OCI-LY7 (cell line): ENCODE data around the gene PCDH17. TPM values are rescaled to one million over a fixed set of nuclear protein-coding genes. Genes with fewer than 3 reads are reported as not detected.

ENCODE experiments used
- BruUV-seq: library from RNA; stranded (reverse); fragments of 400-500 nt; replicated peaks from 2 replicates; lab custom pipeline; 2021; lab: Mats Ljungman, UMichigan
- CTCF ChIA-PET: fragments of 300-600 bp; sonication (Branson Sonifier 250); formaldehyde crosslinking; loops from one replicate; lab custom pipeline; 2022; ENCODE audit warnings: antibody characterized with exemption; ENCODE audit not compliant: unreplicated experiment; lab: Charles Lee
- POLR2A ChIA-PET: fragments of 300-600 bp; sonication (Branson Sonifier 250); formaldehyde crosslinking; loops from one replicate; lab custom pipeline; 2022; ENCODE audit warnings: antibody characterized with exemption; lab: Charles Lee
- DNase-seq: peaks from one replicate; pipeline ENCODE4 v3.0.0-alpha.2; 2015; ENCODE audit warnings: low spot score
- H2AFZ ChIP-seq: fragments of 200-600 bp; sonication (generic), shearing (Covaris generic); 2 replicates; pipeline ENCODE4 v1.6.1; 2014; ENCODE audit warnings: mild to moderate bottlenecking, antibody characterized with exemption, low read length, moderate library complexity
- H3K27ac ChIP-seq: fragments of 200-600 bp; sonication (generic); 2 replicates; pipeline ENCODE4 v1.5.1; 2014; ENCODE audit warnings: mixed run types, low read depth, mild to moderate bottlenecking, moderate library complexity, low read length, inconsistent platforms; ENCODE audit not compliant: poor library complexity, severe bottlenecking
- H3K36me3 ChIP-seq: fragments of 200-600 bp; sonication (generic); 2 replicates; pipeline ENCODE4 v1.6.1; 2014; ENCODE audit warnings: mild to moderate bottlenecking, antibody characterized with exemption, low read length, moderate library complexity, mixed read lengths; ENCODE audit not compliant: insufficient read depth
- H3K4me1 ChIP-seq: fragments of 200-600 bp; sonication (generic); 2 replicates; pipeline ENCODE4 v1.5.1; 2014; ENCODE audit warnings: mild to moderate bottlenecking, low read length; ENCODE audit not compliant: insufficient read depth, poor library complexity, severe bottlenecking
- H3K4me2 ChIP-seq: fragments of 200-600 bp; sonication (generic); 2 replicates; pipeline ENCODE4 v1.6.1; 2014; ENCODE audit warnings: mild to moderate bottlenecking, low read length
- H3K4me3 ChIP-seq: fragments of 200-600 bp; sonication (generic); 2 replicates; pipeline ENCODE4 v1.5.1; 2014; ENCODE audit warnings: mild to moderate bottlenecking, low read depth, low read length; ENCODE audit not compliant: poor library complexity, severe bottlenecking
- H3K79me2 ChIP-seq: fragments of 200-600 bp; sonication (generic); 2 replicates; pipeline ENCODE4 v1.6.1; 2016; ENCODE audit warnings: low read depth, mild to moderate bottlenecking, low read length, moderate library complexity, mixed read lengths; ENCODE audit not compliant: insufficient read depth
- H3K9me2 ChIP-seq: fragments of 200-600 bp; sonication (generic); 2 replicates; pipeline ENCODE4 v1.6.1; 2016; ENCODE audit warnings: mild to moderate bottlenecking, low read length, mixed read lengths; ENCODE audit not compliant: insufficient read depth
- H3K9me3 ChIP-seq: fragments of 200-600 bp; sonication (generic); 2 replicates; pipeline ENCODE4 v1.6.1; 2014; ENCODE audit warnings: mild to moderate bottlenecking, mixed run types, low read length, mixed read lengths
- H4K20me1 ChIP-seq: fragments of 200-600 bp; sonication (generic); 2 replicates; pipeline ENCODE4 v1.6.1; 2014; ENCODE audit warnings: mild to moderate bottlenecking, antibody characterized with exemption, low read length, moderate library complexity, mixed read lengths; ENCODE audit not compliant: insufficient read depth
- EZH2phosphoT487 ChIP-seq: fragments of 200-600 bp; sonication (generic); IDR thresholded peaks from 2 replicates; pipeline ENCODE4 v1.6.1; 2018; ENCODE audit warnings: low read depth, borderline replicate concordance, mild to moderate bottlenecking, mixed run types, antibody characterized with exemption, low read length, moderate library complexity, mixed read lengths
- intact Hi-C: fragments of 100-400 bp; cut with micrococcal nuclease; formaldehyde crosslinking; loops from one replicate; pipeline ENCODE4 v1.10.0; 2022; ENCODE audit not compliant: unreplicated experiment
- total RNA-seq, 2 experiments: library from RNA; depleted of rRNA in 1 of 2; stranded (reverse); fragments of >200 nt in 1 of 2; shearing (Covaris generic) in 1 of 2; gene quantifications; 2 replicates each; pipeline ENCODE4 v1.2.3, GENCODE V29; 2014 to 2022
- TF ChIP-seq, protein P1 (sequence below): fragments of 200-600 bp; sonication (generic); conservative IDR thresholded peaks from 2 replicates; pipeline ENCODE4 v1.5.1; 2014; ENCODE audit warnings: mild to moderate bottlenecking, antibody characterized with exemption, low read length, moderate library complexity, mixed read lengths

The PCDH17 gene
- total RNA-seq, 2 experiments from 2014 or later, result not detected

DNA sequence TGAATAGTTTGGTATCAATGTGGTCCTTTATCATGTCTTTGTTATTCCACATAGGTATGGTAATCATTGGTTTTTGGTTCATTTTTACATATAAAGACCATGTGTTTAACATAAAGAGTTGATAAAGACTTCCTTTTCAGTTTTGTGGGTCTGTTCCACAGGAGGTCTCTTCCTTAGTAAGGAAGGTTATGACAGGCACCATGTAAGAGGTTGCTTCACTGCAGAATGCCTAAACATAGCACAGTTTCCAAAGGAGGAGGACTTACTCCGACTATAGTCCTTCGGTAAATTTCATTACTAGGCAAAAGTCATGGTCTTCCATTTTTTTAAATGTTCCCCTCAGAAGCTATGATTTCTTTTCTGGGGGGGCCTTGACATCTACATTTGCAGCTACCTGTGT lies 27.1 kb upstream of the PCDH17 start:
- no peaks in the 10 kb centered on the region for H3K4me1 ChIP-seq
- H3K79me2 ChIP-seq, result no peaks in the 10 kb centered on the region
- no peaks in the 10 kb centered on the region for H3K9me3 ChIP-seq
- no peaks in the 10 kb centered on the region for H4K20me1 ChIP-seq
- intact Hi-C loops, result no loop called here
- TF ChIP-seq, protein P1, sequence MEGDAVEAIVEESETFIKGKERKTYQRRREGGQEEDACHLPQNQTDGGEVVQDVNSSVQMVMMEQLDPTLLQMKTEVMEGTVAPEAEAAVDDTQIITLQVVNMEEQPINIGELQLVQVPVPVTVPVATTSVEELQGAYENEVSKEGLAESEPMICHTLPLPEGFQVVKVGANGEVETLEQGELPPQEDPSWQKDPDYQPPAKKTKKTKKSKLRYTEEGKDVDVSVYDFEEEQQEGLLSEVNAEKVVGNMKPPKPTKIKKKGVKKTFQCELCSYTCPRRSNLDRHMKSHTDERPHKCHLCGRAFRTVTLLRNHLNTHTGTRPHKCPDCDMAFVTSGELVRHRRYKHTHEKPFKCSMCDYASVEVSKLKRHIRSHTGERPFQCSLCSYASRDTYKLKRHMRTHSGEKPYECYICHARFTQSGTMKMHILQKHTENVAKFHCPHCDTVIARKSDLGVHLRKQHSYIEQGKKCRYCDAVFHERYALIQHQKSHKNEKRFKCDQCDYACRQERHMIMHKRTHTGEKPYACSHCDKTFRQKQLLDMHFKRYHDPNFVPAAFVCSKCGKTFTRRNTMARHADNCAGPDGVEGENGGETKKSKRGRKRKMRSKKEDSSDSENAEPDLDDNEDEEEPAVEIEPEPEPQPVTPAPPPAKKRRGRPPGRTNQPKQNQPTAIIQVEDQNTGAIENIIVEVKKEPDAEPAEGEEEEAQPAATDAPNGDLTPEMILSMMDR, result no peak
- TF ChIP-seq EZH2phosphoT487, result no peak
- H3K36me3 ChIP-seq, result no peaks in the 10 kb centered on the region
- no peak overlapping the region for H2AFZ ChIP-seq
- H3K9me2 ChIP-seq, result no peaks in the 10 kb centered on the region
- no peak overlapping the region for H3K27ac ChIP-seq
- DNase-seq, result no peak
- H3K4me2 ChIP-seq, result no peak overlapping the region
- ChIA-PET CTCF (no interaction called here), POLR2A (interaction anchor here (0.6 to 1.0 kb wide), 2 partner anchors 22 to 1445 kb away, joined by 3 read pairs; no protein-coding TSS in a partner anchor)
- no TSS peak for BruUV-seq
- no peak overlapping the region for H3K4me3 ChIP-seq

DNA sequence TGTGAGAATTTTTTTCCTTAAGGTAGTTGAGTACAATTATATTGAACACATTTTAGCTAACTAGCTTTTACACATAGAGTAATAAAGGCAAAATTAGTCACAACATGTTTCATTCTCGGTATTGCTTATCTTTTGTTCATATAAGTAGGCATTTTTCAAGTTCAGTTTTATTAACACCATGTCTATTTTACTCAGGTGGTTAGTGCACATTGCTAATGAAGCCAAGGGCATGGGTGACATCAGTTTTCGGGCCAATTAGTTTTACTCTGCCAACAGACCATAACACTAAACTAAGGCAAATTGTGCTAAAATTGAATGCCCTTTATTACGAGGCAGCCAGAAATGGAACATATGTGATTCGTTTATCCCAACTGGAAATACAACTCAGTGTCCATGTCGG lies 19.6 kb upstream of the PCDH17 start:
- DNase-seq, result no peak
- no peaks in the 10 kb centered on the region for H4K20me1 ChIP-seq
- no peak overlapping the region for H3K27ac ChIP-seq
- no peaks in the 10 kb centered on the region for H3K36me3 ChIP-seq
- POLR2A ChIA-PET, result interaction anchor here (1.6 kb wide), 1 partner anchor 13 kb away, joined by 6 read pairs; no protein-coding TSS in a partner anchor
- no peak overlapping the region for H3K4me2 ChIP-seq
- no peak overlapping the region for H3K4me3 ChIP-seq
- no peaks in the 10 kb centered on the region for H3K9me2 ChIP-seq
- intact Hi-C loops, result no loop called here
- TF ChIP-seq EZH2phosphoT487, result no peak
- TF ChIP-seq, protein P1, result no peak
- no TSS peak for BruUV-seq
- no peaks in the 10 kb centered on the region for H3K4me1 ChIP-seq
- H3K9me3 ChIP-seq, result no peaks in the 10 kb centered on the region
- no peak overlapping the region for H2AFZ ChIP-seq
- CTCF ChIA-PET, result interaction anchor here (1.4 kb wide), 1 partner anchor 13 kb away, joined by 3 read pairs; no protein-coding TSS in a partner anchor
- H3K79me2 ChIP-seq, result no peaks in the 10 kb centered on the region

DNA sequence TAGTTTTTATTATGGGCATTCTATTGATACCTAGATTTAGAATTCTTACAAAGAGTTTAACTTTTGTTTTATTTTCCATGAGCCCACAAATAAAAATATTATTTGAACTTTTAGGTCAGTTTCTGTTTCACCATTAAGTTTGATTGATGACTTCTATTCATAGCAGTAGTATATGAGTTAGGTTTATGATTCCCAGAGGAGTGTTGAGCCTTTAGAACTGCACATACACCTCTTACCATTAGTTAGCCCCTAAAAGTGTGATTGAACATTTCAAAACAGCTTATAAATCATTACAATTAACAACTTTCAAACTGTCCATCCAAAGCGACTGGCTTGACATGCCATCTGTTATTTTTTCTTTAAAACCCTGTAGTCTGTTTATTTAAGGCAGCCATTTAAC lies 19.0 kb upstream of the PCDH17 start:
- Histone ChIP-seq H3K4me2 (no peak overlapping the region), H3K4me1 (no peaks in the 10 kb centered on the region), H3K9me2 (no peaks in the 10 kb centered on the region), H4K20me1 (no peaks in the 10 kb centered on the region), H3K36me3 (no peaks in the 10 kb centered on the region), H3K79me2 (no peaks in the 10 kb centered on the region), H3K9me3 (no peaks in the 10 kb centered on the region), H3K4me3 (no peak overlapping the region), H3K27ac (no peak overlapping the region), H2AFZ (no peak overlapping the region)
- no peak for DNase-seq
- no peak for TF ChIP-seq EZH2phosphoT487
- TF ChIP-seq, protein P1, result no peak
- intact Hi-C loops, result no loop called here
- CTCF ChIA-PET, result no interaction called here
- no TSS peak for BruUV-seq
- POLR2A ChIA-PET, result no interaction called here
